Common myeloid progenitor, CD34-positive (primary cell): ENCODE data around the gene TMEM165.
"Not testable (repeated sequence)": the region's sequence is repeated elsewhere in the genome, so short reads cannot be mapped to it uniquely, and the experiment has no call there.

Experiments
- CTCF ChIA-PET: fragments of 350-600 bp; sonication (Branson Sonifier 250); formaldehyde crosslinking; loops from one replicate; lab custom pipeline; 2021; ENCODE audit warnings: antibody characterized with exemption; lab: Charles Lee
- POLR2A ChIA-PET: fragments of 350-600 bp; sonication (Branson Sonifier 250); formaldehyde crosslinking; loops from one replicate; lab custom pipeline; 2021; ENCODE audit warnings: antibody characterized with exemption; lab: Charles Lee
- DNase-seq, 3 donors: peaks; one replicate each; pipeline versions ENCODE4 v3.0.0 to v3.0.0-alpha.2; 2013
- H3K27ac ChIP-seq, 2 experiments: 1 replicate in 1 of 2; 2 replicates in 1 of 2; pipeline ENCODE4 v1.7.0; 2013; ENCODE audit warnings: inconsistent platforms in 2 of 2, low read length in 2 of 2, mild to moderate bottlenecking in 2 of 2, low read depth in 1 of 2, moderate library complexity in 1 of 2; ENCODE audit not compliant: severe bottlenecking in 2 of 2, insufficient read depth in 1 of 2, poor library complexity in 1 of 2
- H3K27me3 ChIP-seq, 5 experiments: replicated peaks in 2 of 5; 1 replicate in 3 of 5; 2 replicates in 2 of 5; pipeline versions ENCODE4 v1.6.1 to v1.7.0; 2013; ENCODE audit warnings: low read length in 4 of 5, mild to moderate bottlenecking in 2 of 5, moderate library complexity in 2 of 5, inconsistent platforms in 1 of 5; ENCODE audit not compliant: insufficient read depth in 5 of 5, control insufficient read depth in 4 of 5
- H3K36me3 ChIP-seq, 4 experiments: 1 replicate in 2 of 4; 2 replicates in 2 of 4; pipeline versions ENCODE4 v1.6.1 to v1.7.0; 2013; ENCODE audit warnings: low read length in 3 of 4, control low read depth in 1 of 4, mild to moderate bottlenecking in 1 of 4; ENCODE audit not compliant: control insufficient read depth in 4 of 4, insufficient read depth in 4 of 4
- H3K4me1 ChIP-seq, 4 experiments: 1 replicate in 3 of 4; 2 replicates in 1 of 4; pipeline versions ENCODE4 v1.6.1 to v1.7.1; 2013; ENCODE audit warnings: low read length in 3 of 4, mild to moderate bottlenecking in 3 of 4, control low read depth in 1 of 4, inconsistent platforms in 1 of 4, moderate library complexity in 1 of 4; ENCODE audit not compliant: control insufficient read depth in 4 of 4, insufficient read depth in 4 of 4; ENCODE audit errors: control extremely low read depth in 1 of 4
- H3K4me3 ChIP-seq, 7 experiments: 1 replicate in 4 of 7; 2 replicates in 3 of 7; pipeline versions ENCODE4 v1.5.1 to v1.7.0; 2013; ENCODE audit warnings: mild to moderate bottlenecking in 7 of 7, low read length in 6 of 7, moderate library complexity in 6 of 7, inconsistent platforms in 2 of 7, low read depth in 2 of 7, control low read depth in 1 of 7; ENCODE audit not compliant: insufficient read depth in 4 of 7, control insufficient read depth in 1 of 7; ENCODE audit errors: extremely low read depth in 1 of 7
- H3K9me3 ChIP-seq, 5 experiments: 1 replicate in 4 of 5; 2 replicates in 1 of 5; pipeline versions ENCODE4 v1.6.1 to v1.7.1; 2013; ENCODE audit warnings: low read length in 4 of 5, mild to moderate bottlenecking in 2 of 5, inconsistent platforms in 1 of 5, low read depth in 1 of 5, moderate library complexity in 1 of 5; ENCODE audit not compliant: control insufficient read depth in 4 of 5, insufficient read depth in 2 of 5; ENCODE audit errors: control extremely low read depth in 1 of 5
- WGBS: methylation state at CpG from one replicate; pipeline ENCODE4 v1.1.5; 2013; ENCODE audit not compliant: insufficient coverage; 5-methylcytosine and 5-hydroxymethylcytosine counted together

TMEM165 gene

DNA sequence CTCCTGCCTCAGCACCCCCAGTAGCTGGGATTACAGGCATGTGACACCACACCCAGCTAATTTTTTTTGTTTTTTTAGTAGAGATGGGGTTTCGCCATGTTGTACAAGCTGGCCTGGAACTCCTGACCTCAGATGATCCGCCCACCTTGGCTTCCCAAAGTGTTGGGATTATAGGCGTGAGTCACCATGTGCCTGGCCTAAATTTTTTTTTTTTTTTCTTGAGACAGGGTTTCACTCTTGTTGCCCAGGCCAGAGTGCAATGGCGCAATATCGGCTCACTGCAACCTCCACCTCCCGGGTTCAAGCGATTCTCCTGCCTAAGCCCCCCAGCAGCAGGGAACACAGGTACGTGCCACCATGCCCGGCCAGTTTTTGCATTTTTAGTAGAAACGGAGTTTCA lies 44.9 kb upstream of the TMEM165 start:
- not testable (repeated sequence) for DNase-seq
- CTCF ChIA-PET, result interaction anchor here (0.6 to 1.5 kb wide), 3 partner anchors 14 to 375 kb away, joined by 3 to 4 read pairs (median 3); no protein-coding TSS in a partner anchor

DNA sequence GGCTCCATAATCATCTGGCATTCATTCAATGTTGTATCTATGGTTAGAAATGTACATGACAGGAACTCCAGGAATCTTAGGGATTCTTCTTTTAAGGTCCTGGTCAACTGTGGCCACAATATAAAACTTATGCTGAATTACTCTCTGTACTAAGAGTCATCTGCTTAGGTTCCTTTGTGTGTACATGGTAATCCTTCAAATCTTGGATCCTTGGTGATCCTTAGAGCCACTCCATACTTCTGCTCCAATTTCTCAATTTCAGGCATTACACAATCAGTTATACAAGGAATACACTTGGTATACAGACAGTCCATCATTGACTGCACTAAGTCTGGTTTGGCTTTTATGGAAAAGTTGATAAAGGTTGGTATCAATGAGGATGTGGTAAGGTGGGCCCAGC lies 43.9 kb upstream of the TMEM165 start:
- H3K27ac ChIP-seq, result no peak overlapping the region
- H3K36me3 ChIP-seq, result peaks cover 3 to 25% (median 9%) of the 10 kb centered on the region in 4 experiments
- no peaks in the 10 kb centered on the region for H3K27me3 ChIP-seq
- peaks cover 0 to 17% (median 9%) of the 10 kb centered on the region in 4 experiments for H3K4me1 ChIP-seq
- no peak for DNase-seq
- CTCF ChIA-PET, result no interaction called here
- H3K9me3 ChIP-seq, result peaks cover 0 to 4% (median 0%) of the 10 kb centered on the region in 5 experiments
- H3K4me3 ChIP-seq, result no peak overlapping the region
- POLR2A ChIA-PET, result no interaction called here

More for the DNA sequence above, 44.9 kb upstream of the TMEM165 start:
- H3K9me3 ChIP-seq, H3K4me3 ChIP-seq, POLR2A ChIA-PET, H3K27ac ChIP-seq, H3K27me3 ChIP-seq: not testable (repeated sequence)
- H3K36me3 ChIP-seq, result peaks cover 3 to 25% (median 9%) of the 10 kb centered on the region in 4 experiments
- peaks cover 0 to 21% (median 16%) of the 10 kb centered on the region in 4 experiments for H3K4me1 ChIP-seq
- 97% methylated on average over 8 of the region's 10 CpGs for WGBS

DNA sequence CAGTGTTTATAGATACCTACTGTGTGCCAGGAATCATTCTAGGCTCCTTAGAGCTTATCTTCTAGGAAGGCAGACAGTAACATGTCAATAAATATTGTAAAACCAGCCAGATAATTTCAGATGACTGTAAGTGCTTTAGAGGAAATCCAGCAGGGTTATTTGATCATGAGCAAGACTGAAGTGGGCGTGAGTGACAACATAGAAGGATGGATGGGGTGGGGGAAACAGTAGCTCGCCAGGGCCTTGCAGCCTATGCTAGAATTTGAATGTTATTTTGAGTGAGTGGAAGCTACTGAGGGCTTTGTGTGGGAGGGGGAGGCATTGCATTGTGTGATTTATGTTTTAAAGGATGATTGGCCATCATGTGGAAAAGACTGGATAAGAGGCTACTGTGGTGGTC lies 43.0 kb upstream of the TMEM165 start:
- no peaks in the 10 kb centered on the region for H3K27me3 ChIP-seq
- H3K4me1 ChIP-seq, result peaks cover 0 to 8% (median 2%) of the 10 kb centered on the region in 4 experiments
- H3K27ac ChIP-seq, result no peak overlapping the region
- ChIA-PET CTCF (interaction anchor here (0.8 to 1.7 kb wide), 2 partner anchors 10 to 13 kb away, joined by 3 to 6 read pairs; no protein-coding TSS in a partner anchor), POLR2A (interaction anchor here (0.6 kb wide), 1 partner anchor 74 kb away, joined by 3 read pairs; no protein-coding TSS in a partner anchor)
- DNase-seq, result no peak
- peaks cover 3 to 25% (median 9%) of the 10 kb centered on the region in 4 experiments for H3K36me3 ChIP-seq
- no peak overlapping the region for H3K4me3 ChIP-seq
- peaks cover 0 to 4% (median 0%) of the 10 kb centered on the region in 5 experiments for H3K9me3 ChIP-seq
- WGBS, result 100% methylated on average over 2 of the region's 2 CpGs

DNA sequence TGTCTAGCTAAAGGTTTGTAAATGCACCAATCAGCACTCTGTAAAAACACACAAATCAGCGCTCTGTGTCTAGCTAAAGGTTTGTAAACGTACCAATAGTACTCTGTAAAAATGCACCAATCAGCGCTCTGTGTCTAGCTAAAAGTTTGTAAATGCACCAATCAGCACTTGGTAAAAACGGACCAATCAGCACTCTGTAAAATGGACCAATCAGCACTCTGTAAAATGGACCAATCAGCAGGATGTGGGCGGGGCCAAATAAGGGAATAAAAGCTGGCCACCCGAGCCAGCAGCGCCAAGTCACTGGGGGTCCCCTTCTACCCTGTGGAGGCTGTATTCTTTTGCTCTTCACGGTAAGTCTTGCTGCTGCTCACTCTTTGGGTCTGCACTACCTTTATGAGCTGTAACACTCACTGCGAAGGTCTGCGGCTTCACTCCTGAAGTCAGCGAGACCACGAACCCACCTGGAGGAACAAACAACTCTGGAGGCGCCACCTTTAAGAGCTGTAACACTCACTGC lies 42.5 kb upstream of the TMEM165 start:
- H3K9me3 ChIP-seq, DNase-seq, H3K4me3 ChIP-seq, H3K4me1 ChIP-seq, H3K27me3 ChIP-seq, H3K27ac ChIP-seq: not testable (repeated sequence)
- WGBS, result 91% methylated on average over 11 of the region's 13 CpGs
- ChIA-PET CTCF (interaction anchor here (0.8 to 1.7 kb wide), 3 partner anchors 9 to 38 kb away, joined by 3 to 6 read pairs (median 3); no protein-coding TSS in a partner anchor), POLR2A (interaction anchor here (0.6 kb wide), 1 partner anchor 73 kb away, joined by 3 read pairs; no protein-coding TSS in a partner anchor)
- H3K36me3 ChIP-seq, result peaks cover 3 to 25% (median 9%) of the 10 kb centered on the region in 4 experiments

DNA sequence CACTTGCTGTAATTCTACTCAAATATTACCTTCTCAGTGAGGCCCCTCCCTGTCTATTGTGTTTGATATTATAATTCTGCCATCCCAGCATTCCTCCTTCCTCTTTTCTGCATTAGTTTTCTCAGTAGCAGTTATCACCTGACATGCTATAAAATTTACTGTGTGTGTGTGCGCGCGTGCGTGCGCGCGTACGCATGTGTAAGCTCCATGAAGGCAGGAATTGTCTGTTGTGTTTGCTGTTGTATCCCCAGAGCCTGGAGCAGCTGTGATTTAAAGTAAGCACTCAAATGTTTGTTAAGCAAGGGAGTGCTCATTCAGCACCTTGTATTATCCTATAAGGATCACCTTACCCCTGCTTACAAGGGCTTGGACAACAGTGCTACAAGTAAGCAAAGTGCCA lies 41.1 kb upstream of the TMEM165 start:
- ChIA-PET CTCF (interaction anchor here (1.2 to 1.9 kb wide), 2 partner anchors 11 to 17 kb away, joined by 3 to 4 read pairs; no protein-coding TSS in a partner anchor), POLR2A (no interaction called here)
- 92% methylated on average over 8 of the region's 8 CpGs for WGBS
- peaks cover 3 to 27% (median 9%) of the 10 kb centered on the region in 4 experiments for H3K36me3 ChIP-seq
- DNase-seq, result no peak
- peaks cover 3 to 14% (median 10%) of the 10 kb centered on the region in 4 experiments for H3K4me1 ChIP-seq
- H3K27me3 ChIP-seq, result no peaks in the 10 kb centered on the region
- no peak overlapping the region for H3K27ac ChIP-seq
- no peak overlapping the region for H3K4me3 ChIP-seq
- peaks cover 0 to 4% (median 0%) of the 10 kb centered on the region in 5 experiments for H3K9me3 ChIP-seq

DNA sequence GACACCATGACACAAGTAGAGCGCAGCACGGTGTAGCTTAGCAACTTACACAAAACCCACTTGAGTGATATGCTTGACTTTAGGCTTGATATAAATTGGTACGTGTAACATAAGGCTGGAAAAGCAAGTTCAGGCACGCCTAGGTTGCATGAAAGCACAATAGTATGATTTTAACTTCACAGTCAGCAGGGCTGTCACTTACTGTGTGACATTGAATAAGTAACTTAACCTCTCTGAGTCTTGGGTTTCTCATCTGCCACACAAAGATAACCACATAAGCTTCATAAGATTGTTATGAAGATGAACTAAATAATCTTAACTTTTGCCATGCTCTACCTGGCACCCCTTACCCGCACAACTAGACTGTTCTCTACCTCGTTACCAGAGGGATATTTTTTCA lies 40.2 kb upstream of the TMEM165 start:
- Histone ChIP-seq H3K9me3 (peaks cover 0 to 4% (median 0%) of the 10 kb centered on the region in 5 experiments), H3K4me1 (peaks cover 3 to 14% (median 10%) of the 10 kb centered on the region in 4 experiments), H3K36me3 (peaks cover 3 to 27% (median 9%) of the 10 kb centered on the region in 4 experiments), H3K27me3 (no peaks in the 10 kb centered on the region), H3K4me3 (no peak overlapping the region), H3K27ac (no peak overlapping the region)
- ChIA-PET CTCF (interaction anchor here (1.2 to 1.9 kb wide), 3 partner anchors 10 to 18 kb away, joined by 3 to 6 read pairs (median 4); partner anchors contain the start of gene SRD5A3), POLR2A (no interaction called here)
- no peak for DNase-seq
- WGBS, result 44% methylated on average over 2 of the region's 6 CpGs

DNA sequence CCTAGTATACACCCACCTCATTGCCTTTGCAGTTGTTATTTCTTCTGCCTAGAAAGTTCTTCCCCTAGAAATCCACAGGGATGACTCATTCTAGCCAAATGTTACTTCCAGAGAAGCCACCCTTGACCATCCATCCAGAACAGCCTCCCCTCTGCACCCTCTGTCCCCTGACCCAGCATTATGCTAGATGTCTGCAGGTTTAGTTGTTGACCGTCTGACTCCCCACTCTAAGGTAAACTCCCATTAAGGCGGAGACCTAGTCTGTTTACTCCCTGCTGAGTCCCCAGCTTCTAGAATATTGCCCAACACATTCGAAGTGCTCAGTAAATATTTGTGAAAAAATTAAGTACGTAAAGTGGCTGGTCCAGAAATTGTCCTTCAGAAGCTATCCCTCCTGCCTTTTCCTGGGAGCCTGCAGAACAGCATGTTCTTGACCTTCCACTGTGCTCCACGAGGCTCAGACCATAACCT lies 38.7 kb upstream of the TMEM165 start:
- Histone ChIP-seq H3K27me3 (no peaks in the 10 kb centered on the region), H3K27ac (no peak overlapping the region), H3K36me3 (peaks cover 3 to 21% (median 10%) of the 10 kb centered on the region in 4 experiments), H3K4me1 (peaks cover 3 to 14% (median 10%) of the 10 kb centered on the region in 4 experiments), H3K9me3 (peaks cover 0 to 4% (median 0%) of the 10 kb centered on the region in 5 experiments), H3K4me3 (no peak overlapping the region)
- 96% methylated on average over 5 of the region's 5 CpGs for WGBS
- ChIA-PET CTCF (interaction anchor here (1.3 to 1.5 kb wide), 2 partner anchors 10 to 11 kb away, joined by 3 read pairs; no protein-coding TSS in a partner anchor), POLR2A (no interaction called here)
- no peak for DNase-seq
